Vagina (tissue), 2 donors: ENCODE data around the gene GRIK4.

Experiments used
- POLR2A ChIP-seq, 2 donors: fragments of 450-650 bp; IDR thresholded peaks; one replicate each; pipeline ENCODE4 v1.6.1; 2017; ENCODE audit warnings: antibody characterized with exemption in 2 of 2, mild to moderate bottlenecking in 2 of 2, moderate library complexity in 2 of 2
- TF ChIP-seq, protein P1 (sequence below), 3 experiments: fragments of 450-650 bp in 2 of 3; fragments of 200-600 bp in 1 of 3; sonication (generic) in 1 of 3; IDR thresholded peaks; one replicate each; pipeline ENCODE4 v1.5.1; 2017 to 2019; ENCODE audit warnings: antibody characterized with exemption in 3 of 3, mild to moderate bottlenecking in 2 of 3, moderate library complexity in 2 of 3

DNA sequence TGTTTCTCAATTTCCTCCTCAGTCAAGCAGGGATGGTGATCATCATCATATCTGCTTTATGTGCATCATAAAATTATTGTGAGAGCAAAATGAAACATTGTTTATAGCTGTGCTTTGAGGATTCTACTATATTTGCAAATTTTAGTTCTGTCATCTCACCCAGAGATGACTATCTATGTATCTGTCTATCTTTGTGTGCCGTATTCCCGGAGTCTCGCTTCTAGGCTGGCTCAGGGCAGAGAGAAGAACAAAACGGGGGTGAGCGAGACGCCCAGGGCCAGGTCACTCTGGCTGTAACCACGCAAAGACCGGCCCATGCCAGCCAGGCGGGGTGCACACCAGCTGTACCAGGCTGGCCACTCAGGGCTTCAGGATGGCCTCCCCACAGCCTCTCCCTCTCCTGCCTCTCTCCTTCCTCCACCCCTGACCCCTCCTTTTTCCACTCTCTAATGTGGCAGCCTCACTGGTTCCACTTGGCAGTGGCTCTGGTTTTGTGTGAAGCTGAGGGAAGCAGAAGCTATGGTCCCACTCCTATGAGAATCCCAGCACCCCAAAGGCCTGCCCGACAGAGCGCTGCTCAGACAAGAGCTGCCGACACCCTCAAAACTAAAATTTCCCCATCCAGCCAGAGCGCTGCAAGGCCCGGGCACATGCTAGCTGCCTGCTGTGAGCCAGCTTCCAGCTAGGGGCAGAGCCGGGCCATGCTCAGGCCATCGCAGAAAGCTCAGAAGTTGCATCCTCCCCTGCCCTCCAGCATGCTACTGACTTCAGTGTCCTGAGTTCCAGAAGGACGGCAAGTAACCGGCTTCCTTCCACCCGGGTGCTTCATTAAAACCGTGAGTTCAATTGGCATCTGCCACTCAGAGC, 372.8 kb downstream of the GRIK4 start:
- TF ChIP-seq POLR2A (IDR thresholded peaks at IDR 0.05) = no peak
- TF ChIP-seq, protein P1, sequence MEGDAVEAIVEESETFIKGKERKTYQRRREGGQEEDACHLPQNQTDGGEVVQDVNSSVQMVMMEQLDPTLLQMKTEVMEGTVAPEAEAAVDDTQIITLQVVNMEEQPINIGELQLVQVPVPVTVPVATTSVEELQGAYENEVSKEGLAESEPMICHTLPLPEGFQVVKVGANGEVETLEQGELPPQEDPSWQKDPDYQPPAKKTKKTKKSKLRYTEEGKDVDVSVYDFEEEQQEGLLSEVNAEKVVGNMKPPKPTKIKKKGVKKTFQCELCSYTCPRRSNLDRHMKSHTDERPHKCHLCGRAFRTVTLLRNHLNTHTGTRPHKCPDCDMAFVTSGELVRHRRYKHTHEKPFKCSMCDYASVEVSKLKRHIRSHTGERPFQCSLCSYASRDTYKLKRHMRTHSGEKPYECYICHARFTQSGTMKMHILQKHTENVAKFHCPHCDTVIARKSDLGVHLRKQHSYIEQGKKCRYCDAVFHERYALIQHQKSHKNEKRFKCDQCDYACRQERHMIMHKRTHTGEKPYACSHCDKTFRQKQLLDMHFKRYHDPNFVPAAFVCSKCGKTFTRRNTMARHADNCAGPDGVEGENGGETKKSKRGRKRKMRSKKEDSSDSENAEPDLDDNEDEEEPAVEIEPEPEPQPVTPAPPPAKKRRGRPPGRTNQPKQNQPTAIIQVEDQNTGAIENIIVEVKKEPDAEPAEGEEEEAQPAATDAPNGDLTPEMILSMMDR (IDR thresholded peaks at IDR 0.05) = no peak
